ENCODE data around the gene RYK.
"Not testable (repeated sequence)": the region's sequence is repeated elsewhere in the genome, so short reads cannot be mapped to it uniquely, and the experiment has no call there.

Gene RYK

DNA sequence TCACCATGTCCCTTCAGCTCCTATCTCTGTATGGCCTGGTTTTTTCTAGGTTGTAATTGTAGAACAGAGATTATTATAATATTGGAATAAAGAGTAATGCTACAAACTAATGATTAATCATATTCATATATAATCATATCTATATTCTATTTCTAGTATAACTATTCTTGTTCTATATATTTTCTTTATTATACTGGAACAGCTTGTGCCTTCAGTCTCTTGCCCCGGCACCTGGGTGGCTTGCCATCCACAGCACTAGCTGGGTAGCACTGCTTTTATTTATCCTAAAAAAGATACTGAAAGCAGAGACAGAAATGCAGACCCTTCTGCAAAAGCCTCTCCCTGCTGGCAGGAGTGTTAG lies 25.9 kb downstream of the RYK start:
- not testable (repeated sequence) for H3K4me3 ChIP-seq (ENCODE audit: low read depth, low read length)

DNA sequence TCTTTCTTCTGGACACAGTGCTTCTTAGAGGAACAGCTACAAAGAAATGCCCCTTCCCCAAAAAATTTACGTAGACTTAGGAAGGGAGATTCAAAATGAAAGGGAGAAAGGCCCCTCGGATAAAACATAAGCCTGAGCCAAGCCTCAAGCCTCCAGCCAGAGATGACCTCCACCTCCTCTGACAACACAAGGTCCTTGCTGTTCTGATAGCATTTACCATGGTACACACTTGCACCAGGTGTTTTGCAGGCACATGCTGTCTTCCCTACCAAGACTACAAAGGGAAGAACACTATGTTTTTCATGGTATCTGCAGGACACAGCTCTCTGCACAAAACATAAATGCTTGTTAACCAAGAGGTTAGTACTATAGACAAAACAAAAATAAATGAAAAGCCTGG lies 27.8 kb downstream of the RYK start:
- H3K4me3 ChIP-seq (ENCODE audit: low read depth, low read length) = no peak overlapping the region

DNA sequence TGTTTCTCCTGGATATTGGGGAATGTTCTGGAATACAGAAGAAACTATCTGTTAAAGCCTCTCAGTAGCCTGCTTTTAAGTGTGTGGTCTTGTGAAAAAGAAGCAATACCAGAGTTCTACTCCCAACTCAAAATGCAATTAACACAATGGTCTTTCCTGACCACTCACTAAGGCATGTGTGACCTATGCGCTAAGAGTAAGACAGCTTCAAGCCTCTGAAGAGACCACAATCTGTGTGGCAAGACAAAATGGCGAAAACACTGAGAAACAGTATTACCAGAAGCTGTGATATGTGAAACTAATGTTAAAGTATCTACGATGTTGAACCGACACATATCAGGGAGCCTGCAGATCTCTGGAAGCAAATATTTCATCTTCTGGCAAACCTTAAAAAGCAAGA lies 33.8 kb downstream of the RYK start:
- no peak overlapping the region for H3K4me3 ChIP-seq (ENCODE audit: low read depth, low read length)

DNA sequence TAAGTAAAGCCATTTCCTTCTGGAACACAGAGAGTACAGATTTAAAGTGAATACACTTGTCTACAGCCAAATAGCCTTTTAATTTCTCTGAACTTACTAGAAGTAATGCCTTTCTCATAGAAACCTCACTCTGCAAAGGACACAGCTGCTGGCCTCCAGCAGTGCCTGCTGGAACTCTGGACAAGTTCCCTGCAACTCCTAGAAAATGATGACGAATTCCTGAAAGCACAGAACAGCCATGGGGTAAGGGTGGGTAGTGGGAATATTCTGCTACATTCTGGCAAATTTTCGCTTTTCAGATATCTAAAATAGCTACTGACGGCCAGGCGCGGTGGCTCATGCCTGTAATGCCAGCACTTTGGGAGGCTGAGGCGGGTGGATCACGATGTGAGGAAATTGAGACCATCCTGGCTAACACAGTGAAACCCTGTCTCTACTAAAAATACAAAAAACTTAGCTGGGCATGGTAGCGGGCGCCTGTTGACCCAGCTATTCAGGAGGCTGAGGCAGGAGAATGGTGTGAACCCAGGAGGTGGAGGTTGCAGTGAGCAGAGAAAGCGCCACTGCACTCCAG lies 34.4 kb downstream of the RYK start:
- no peak overlapping the region for H3K4me3 ChIP-seq (ENCODE audit: low read depth, low read length)

DNA sequence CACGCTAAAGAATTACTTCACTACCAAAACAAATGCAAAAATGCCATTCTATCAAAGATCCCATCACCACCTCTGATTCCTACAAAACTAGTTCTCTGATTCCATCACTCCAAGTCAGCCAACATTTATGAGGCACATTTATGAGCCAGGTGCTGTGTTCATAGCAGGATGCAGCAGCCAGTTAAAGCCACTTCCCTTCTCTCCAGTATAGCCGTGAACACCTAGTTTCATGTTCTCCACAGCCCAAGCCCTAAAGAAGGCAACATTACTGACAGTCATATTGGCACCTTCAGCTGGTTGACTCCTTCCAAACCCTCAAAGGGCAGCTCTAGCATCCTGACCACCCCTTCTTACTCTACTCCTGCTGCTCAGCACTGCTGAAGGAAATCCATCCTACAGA lies 36.4 kb downstream of the RYK start:
- H3K4me3 ChIP-seq (ENCODE audit: low read depth, low read length) = no peak overlapping the region

DNA sequence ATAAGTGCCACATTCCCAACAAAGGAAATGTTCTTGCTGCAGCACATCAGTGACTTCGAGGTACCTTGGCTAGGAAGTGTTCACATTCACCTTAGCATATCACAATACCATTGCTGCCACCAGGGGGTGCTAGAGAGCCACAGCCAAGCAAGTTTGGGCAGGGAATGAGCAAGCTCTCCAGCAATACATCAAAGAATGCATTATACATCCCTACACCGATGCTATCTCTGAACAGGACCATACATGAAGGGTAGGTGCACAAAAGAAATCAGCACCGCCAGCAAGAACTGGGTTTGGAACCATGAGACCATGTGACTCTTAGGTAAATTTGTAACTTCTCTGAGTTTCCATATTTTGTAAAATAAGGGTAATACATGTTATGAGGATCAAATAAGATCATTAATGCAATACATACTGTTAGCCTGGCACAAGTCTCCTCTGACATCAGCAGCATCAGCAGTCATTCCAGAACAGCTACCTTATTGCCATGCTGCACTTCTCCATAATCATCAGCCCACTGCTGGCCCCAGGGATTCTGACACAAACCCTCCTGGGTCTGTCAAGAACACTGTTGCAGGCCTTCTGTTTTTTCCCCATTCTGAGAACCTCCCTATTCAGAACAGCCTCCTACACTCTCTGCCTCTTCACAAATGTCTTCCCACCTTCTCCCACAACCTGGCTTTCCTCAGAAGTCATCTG lies 37.5 kb downstream of the RYK start:
- no peak overlapping the region for H3K4me3 ChIP-seq (ENCODE audit: low read depth, low read length)

DNA sequence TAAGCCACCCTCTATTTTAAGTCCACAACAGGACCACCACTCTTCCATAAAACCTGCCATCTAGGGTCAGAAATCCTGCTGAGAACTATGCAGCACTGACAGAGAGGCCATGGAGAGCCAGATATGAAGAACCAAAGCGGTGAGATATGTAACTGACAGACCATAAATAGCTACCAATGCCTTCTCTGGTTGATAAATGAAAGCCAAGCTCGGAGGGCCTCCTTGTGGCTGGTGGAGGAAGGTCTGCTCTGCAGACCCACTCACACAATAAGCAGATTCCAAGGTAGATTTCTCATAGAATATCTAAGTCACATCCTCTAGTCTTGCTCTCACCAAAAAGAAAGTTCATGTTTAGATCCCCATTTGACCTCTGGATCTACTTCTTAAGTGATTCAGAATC lies 38.9 kb downstream of the RYK start:
- H3K4me3 ChIP-seq (ENCODE audit: low read depth, low read length) = no peak overlapping the region

DNA sequence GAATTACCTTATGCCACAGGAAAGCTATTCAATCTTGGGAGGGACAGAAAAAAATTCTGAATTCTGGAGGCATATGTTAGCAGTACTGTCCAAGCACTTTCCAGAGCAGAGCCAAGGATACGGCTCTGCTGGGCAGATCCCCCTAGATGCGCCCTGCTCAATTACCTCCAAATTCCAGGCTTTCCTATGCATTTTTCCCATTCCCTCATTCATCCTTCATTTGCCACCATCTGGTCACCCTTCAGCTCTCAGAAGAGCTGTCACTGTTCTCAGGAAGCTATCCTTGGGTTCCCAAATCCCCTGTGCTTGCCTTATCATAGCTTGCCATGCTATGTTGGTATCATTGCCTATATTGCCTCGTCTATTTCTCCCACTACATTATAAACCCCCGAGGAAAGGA lies 45.2 kb downstream of the RYK start:
- H3K4me3 ChIP-seq (ENCODE audit: low read depth, low read length) = no peak overlapping the region

DNA sequence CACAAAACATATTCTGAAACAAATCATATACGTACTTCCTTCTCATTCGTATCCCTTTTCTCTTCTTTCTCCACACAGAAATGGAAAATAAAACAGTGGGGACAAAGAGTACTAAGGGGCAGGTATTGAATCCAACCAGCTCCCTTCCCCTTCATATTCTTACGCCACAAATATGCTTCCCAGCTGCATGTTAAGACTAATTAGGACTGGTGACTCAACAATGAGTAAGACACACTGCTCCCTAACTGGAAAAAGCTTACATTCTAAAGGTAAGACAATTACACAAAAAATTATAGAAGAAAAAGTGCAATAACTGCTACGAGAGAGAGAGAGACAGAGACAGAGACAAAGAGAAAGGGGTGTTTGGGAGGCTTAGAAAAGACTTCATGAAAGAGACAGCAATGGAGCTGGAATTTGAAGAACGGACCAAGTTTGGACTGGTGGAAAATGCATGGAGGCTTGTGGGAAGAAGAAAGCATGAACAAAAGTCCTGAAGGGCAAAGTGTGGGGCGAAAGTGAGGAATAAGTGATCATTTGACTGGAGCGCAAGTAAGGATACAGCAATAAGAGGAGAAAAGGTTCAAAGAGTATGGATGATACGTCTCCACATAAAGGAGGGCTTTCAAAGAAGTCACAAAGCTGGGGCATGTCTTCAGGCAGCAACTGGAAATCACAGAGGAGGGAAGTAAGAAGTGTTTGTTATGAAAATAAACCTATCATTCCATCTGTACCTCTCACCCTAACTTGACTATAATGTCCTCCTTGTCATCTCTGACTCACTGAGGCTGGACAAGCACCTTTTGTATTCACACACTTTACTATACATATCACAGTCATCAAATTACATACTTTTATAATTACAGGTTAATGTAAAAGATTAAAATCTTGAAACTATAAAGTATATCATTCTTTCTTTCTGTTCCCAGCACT lies 49.2 kb downstream of the RYK start:
- H3K4me3 ChIP-seq (ENCODE audit: low read depth, low read length) = no peak overlapping the region

DNA sequence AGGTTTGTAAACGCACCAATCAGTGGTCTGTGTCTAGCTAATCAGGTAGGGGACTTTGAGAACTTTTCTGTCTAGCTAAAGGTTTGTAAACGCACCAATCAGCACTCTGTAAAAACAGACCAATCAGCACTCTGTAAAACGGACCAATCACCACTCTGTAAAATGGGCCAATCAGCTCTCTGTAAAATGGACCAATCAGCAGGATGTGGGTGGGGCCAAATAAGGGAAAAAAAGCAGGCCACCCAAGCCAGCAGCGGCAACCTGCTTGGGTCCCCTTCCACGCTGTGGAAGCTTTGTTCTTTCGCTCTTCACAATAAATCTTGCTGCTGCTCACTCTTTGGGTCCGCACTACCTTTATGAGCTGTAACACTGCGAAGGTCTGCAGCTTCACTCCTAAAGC lies 50.8 kb downstream of the RYK start:
- H3K4me3 ChIP-seq (ENCODE audit: low read depth, low read length) = not testable (repeated sequence)

DNA sequence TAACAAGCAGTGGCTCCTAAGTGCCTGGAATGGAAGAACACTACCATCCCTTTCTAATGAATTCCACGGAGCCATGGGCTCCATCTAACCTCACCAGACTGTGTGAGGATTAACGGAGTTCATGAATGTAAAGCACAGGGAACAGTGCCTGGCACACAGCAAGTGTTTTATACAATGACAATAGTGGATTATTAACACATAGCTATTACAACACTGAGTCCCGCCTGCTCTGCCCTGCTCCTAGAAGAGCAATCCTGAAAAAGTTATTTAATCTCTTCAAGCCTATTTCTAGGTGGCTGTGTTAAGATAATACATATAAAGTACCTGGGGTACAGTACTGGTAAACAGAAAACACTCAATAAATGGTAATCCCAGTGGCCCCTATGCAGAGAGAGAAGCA lies 51.4 kb downstream of the RYK start:
- H3K4me3 ChIP-seq (ENCODE audit: low read depth, low read length) = no peak overlapping the region

DNA sequence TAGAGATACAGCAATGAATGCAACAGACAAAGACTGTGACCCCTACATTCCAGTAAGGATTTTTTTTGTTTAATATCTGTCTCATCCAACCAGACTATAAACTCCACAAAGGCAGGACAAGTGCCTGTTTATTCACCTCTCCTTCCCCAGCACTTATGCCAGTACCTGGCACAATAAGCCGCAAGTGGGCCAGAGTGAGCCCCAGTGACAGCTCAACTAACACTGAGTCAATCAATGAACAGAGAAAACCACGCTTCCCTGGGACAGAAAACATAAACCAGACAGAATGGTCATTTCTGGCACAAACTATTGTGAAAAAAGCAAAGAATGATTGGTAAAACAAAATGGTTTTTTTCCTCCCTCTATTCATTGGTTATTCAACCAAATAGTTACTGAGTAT lies 52.2 kb downstream of the RYK start:
- no peak overlapping the region for H3K4me3 ChIP-seq (ENCODE audit: low read depth, low read length)

DNA sequence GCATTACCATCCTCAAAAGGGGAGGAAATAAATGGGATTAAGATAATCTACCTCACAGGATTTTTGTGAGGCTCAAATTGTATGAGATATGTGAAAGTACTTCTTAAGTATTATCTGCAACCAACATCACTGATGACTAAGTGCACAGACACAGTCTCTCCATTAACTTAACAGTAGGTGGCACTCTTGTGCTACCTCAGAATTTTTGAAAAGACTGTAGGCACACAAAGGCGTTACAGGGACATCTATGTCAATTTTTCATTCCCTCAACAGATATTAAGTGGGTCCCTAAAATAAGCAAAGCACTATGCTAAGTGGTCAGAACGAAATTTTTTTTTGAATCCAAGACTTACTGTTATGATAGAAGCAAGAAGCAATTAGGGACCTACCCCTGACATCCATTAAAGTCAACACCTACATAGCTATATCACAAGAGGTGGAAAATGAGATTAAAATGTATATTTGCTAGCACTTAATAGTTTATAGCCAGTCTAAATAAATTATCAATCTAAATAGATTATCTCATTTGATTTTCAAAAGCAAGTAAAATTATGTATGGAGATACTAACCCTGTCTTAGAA lies 52.9 kb downstream of the RYK start:
- no peak overlapping the region for H3K4me3 ChIP-seq (ENCODE audit: low read depth, low read length)

DNA sequence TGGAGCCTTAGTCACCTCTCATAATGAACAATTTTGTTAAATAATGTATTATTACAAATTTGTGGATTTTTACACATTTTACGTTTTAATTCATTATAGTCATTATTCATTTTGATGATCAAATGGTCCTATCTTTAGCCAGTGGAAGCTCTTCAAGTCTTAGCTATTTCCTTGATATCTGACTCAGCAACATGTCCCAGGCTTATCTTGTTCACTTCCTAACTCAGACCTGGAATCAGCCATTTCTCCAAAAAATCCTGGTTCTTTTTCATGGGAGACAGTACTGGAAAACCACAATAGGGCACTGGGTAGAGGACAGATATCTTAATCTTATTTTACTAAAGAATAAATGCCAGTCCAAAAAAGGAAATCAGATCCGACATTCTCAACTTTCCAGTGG lies 56.4 kb downstream of the RYK start:
- no peak overlapping the region for H3K4me3 ChIP-seq (ENCODE audit: low read depth, low read length)

DNA sequence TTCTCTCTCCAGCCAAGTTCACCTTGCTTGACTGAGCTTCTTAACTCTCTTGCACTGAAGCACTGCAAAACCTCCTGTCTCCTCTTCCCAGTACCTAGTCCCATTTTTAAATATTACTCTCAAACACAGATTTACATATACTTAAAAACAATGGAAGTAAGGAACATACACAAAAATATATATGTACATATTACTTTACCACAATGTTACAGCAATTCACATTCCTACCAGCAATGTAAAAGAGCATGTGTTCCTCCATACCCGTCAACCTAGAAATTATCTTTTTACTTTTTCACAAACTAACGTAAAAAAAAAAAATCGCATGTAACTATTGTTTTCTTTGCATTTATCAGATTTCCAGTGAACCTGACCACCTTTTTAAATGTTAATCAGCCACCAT lies 60.4 kb downstream of the RYK start:
- no peak overlapping the region for H3K4me3 ChIP-seq (ENCODE audit: low read depth, low read length)

DNA sequence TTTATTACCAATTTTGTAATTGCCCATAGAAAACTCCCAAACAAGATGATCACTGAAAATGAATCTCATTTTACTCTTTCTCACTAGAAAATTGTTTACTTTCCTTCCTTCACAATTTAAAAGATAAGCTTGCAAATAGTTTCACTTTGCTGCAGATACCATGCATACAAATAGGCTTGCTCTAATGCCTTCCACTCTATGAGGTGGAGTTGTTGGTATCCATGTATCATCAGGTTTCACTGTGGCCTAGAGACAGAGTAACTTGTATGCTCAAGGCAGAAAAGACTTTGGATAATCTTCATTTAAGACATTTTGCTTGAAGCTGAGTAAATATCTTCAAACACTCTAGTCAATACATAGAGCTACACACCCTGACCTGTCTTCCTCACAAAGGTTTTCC lies 60.8 kb downstream of the RYK start:
- no peak overlapping the region for H3K4me3 ChIP-seq (ENCODE audit: low read depth, low read length)

DNA sequence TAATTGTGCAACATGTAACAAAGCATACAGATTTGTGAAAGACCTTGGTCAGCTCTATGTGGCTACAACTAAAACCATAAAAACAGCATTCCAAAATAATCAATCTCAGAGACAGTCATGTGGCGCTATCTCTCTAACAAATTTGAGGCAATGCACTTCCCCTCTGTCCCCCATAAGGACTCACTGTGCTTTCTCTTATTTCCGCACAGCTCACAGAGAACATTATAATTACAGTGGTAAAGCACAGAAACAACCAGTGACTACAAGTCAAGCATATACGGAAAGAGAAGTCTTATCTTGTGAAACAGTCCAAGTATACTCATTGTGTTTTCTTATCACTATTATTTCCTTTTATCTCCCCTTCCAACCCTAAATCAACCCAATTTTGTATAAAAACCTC lies 64.3 kb downstream of the RYK start:
- no peak overlapping the region for H3K4me3 ChIP-seq (ENCODE audit: low read depth, low read length)

DNA sequence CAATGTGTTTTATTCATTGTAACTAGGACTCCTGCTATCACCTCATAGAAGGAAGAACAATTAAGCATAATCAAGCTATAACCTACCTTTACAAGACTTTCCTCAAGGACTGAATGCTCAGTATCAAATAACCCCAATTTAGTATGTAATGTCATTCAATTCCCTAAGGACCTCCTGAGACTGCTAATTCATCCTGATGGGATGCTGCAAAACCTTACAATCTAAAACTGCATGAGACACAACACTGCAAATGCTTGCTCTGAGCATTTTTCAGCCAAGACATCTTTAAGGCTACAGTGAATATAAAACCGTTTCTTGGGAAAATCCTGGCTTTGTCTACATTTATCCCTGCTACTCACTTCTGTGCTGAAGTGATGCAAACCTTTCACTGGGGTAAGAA lies 69.9 kb downstream of the RYK start:
- H3K4me3 ChIP-seq (ENCODE audit: low read depth, low read length) = no peak overlapping the region

DNA sequence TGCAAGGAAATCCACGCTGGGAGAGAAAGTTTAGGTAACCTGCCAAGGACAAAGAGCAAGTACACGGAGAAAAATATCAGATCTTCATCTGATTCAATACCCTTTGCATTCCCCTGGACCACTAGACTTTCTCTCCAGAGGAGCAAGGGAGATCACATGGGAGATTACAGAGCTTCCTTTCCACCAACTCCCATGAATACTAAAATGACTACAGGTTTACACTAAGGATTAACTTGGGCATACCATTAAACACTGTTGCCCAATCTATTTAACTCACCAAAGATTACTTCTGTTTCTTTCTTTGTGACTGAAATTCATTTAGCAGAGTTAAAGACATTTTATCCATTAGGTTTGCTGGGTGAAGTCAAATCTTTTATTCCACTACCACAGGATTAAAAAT lies 71.2 kb downstream of the RYK start:
- H3K4me3 ChIP-seq (ENCODE audit: low read depth, low read length) = no peak overlapping the region

DNA sequence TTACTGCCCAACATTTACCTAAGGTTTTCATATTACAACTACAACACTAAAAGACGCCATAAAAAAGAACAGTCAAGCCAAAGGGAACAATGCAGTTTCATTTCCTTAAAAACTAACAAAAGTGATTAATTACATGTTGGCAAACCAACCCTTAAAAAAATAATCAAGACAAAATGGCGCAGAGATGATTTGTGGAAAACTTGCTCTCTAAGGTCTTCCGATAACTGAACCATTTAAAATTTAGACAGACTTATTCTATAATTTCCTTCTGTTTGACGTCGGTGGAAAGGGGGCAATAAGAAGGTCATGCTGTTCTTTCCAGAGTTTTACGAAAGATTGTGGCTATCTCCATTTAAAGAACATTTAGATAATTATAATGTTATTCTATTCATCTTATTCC lies 87.6 kb downstream of the RYK start:
- H3K4me3 ChIP-seq (ENCODE audit: low read depth, low read length) = no peak overlapping the region

DNA sequence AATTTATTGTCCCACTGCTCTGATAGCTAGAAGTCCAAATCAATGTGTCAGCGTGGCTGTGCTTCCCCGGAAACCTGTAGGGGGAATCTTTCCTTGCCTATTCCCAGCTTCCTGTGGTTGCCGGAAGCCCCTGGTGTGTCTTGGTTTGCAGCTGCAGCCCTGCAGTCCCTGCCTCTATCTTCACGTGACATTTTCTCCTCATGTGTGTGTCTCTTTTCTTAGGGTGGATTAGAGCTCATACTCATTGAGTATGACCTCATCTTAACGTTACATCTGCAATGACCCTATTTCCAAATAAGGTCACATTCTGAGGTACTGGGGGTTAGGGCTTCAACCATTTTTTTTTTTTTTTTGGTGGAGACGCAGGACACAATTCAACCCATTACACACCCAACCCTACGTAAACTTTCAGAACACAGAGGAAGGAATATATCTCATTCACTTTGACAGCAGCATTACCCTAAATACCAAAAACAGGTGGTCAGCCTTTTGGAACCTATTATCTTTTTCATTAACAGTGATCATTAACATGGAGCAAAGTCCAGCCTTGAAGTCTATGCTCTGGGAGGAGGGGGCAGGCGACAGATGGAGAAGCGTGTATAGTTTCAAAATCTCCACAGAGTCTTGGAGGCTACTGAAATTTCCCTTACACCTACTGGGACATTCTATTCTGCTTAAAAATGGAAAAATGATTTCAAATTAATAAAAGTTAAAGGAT lies 88.6 kb downstream of the RYK start:
- H3K4me3 ChIP-seq (ENCODE audit: low read depth, low read length) = no peak overlapping the region
